OCI-LY1 (cell line): ENCODE measurements around the gene ALDH3A2.

ENCODE experiments used
- EZH2 ChIP-seq: fragments of 200-600 bp; sonication (generic), shearing (Covaris generic); IDR thresholded peaks from 2 replicates; pipeline ENCODE4 v1.8.0; 2017; ENCODE audit warnings: borderline replicate concordance, mixed run types, mild to moderate bottlenecking, antibody characterized with exemption, low read length, moderate library complexity, mixed read lengths
- TF ChIP-seq, protein P1 (sequence below): fragments of 200-600 bp; sonication (generic), shearing (Covaris generic); IDR thresholded peaks from 2 replicates; pipeline ENCODE4 v1.5.1; 2017; ENCODE audit warnings: mild to moderate bottlenecking, antibody characterized with exemption, low read length, moderate library complexity, mixed read lengths

DNA sequence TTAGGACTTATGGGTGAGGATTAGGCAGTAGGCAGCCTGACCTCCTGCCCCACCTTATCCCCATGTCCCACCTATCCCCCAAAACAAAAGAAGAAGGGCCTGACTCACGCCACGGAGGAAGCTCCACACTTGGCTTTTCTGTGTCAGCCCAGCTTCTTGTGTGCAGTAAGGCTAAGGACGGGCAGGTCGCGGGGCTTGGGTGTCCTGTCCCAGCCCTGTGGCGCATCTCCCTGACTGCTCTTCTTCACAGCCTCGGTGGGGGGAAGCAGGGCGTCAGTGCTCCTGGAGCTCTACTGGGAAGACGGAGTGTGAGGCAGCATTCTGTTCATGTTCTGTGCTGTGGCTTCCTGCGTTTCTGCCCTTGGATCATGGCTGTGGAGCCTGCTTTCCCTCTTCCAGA is 34.6 kb upstream of the ALDH3A2 start:
- TF ChIP-seq, protein P1, sequence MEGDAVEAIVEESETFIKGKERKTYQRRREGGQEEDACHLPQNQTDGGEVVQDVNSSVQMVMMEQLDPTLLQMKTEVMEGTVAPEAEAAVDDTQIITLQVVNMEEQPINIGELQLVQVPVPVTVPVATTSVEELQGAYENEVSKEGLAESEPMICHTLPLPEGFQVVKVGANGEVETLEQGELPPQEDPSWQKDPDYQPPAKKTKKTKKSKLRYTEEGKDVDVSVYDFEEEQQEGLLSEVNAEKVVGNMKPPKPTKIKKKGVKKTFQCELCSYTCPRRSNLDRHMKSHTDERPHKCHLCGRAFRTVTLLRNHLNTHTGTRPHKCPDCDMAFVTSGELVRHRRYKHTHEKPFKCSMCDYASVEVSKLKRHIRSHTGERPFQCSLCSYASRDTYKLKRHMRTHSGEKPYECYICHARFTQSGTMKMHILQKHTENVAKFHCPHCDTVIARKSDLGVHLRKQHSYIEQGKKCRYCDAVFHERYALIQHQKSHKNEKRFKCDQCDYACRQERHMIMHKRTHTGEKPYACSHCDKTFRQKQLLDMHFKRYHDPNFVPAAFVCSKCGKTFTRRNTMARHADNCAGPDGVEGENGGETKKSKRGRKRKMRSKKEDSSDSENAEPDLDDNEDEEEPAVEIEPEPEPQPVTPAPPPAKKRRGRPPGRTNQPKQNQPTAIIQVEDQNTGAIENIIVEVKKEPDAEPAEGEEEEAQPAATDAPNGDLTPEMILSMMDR = no peak
- TF ChIP-seq EZH2 = no peak
